ENCODE results near the gene MYO6.

- no peak for TF ChIP-seq ZNF274 (IDR thresholded peaks at IDR 0.05; ENCODE audit: low read depth, low read length)
- TF ChIP-seq SUZ12 (IDR thresholded peaks at IDR 0.05; ENCODE audit: extremely low read depth, insufficient read depth, insufficient read length): no peak
Measured at GRCh38 chr6:75856902-75857301, 107.9 kb downstream of the MYO6 start.
